SK-N-SH (cell line): ENCODE data around the gene COP1. TPM values are rescaled to one million over a fixed set of nuclear protein-coding genes. Genes with fewer than 3 reads are reported as not detected.

Source experiments
- CTCF ChIA-PET: fragments of 300-600, 350-600 bp; formaldehyde crosslinking; extraction: SDS; loops from one replicate; lab custom pipeline; 2021; lab: Yijun Ruan, JAX
- POLR2A ChIA-PET: fragments of 350-600 bp; sonication (Branson Sonifier 250); formaldehyde crosslinking; extraction: SDS; loops from one replicate; lab custom pipeline; 2020; ENCODE audit warnings: antibody characterized with exemption, inconsistent platforms; lab: Yijun Ruan, JAX
- DNase-seq: peaks from one replicate; pipeline ENCODE4 v3.0.0; 2012
- H2AFZ ChIP-seq: fragments of 200-600 bp; sonication (generic); 2 replicates; pipeline ENCODE4 v1.8.1; 2016; ENCODE audit warnings: antibody characterized with exemption, mild to moderate bottlenecking, low read depth
- H3F3A ChIP-seq: fragments of 200-600 bp; sonication (generic); replicated peaks from 2 replicates; pipeline ENCODE3; 2016; ENCODE audit warnings: antibody characterized with exemption, mild to moderate bottlenecking; ENCODE audit not compliant: insufficient read depth
- H3K27ac ChIP-seq, 2 experiments: fragments of 200-500 bp in 1 of 2; fragments of 200-600 bp in 1 of 2; sonication (Bioruptor generic) in 1 of 2; sonication (generic), shearing (Covaris generic) in 1 of 2; 2 replicates each; pipeline versions ENCODE4 v1.5.1 to v1.6.1; 2014 to 2016; ENCODE audit warnings: low read depth in 2 of 2, inconsistent platforms in 1 of 2, low read length in 1 of 2, mild to moderate bottlenecking in 1 of 2, mixed read lengths in 1 of 2
- H3K27me3 ChIP-seq: fragments of 200-600 bp; sonication (generic), shearing (Covaris generic); 2 replicates; pipeline ENCODE4 v1.6.1; 2016; ENCODE audit warnings: mixed run types; ENCODE audit not compliant: insufficient read depth
- H3K36me3 ChIP-seq, 2 experiments: fragments of 200-500 bp in 1 of 2; fragments of 200-600 bp in 1 of 2; sonication (Bioruptor generic) in 1 of 2; sonication (generic) in 1 of 2; replicated peaks in 1 of 2; 2 replicates each; pipeline versions ENCODE3 to v1.5.1; 2014 to 2016; ENCODE audit warnings: low read length in 1 of 2, mild to moderate bottlenecking in 1 of 2; ENCODE audit not compliant: insufficient read depth in 2 of 2, control insufficient read depth in 1 of 2
- H3K4me1 ChIP-seq, 2 experiments: fragments of 200-500 bp in 1 of 2; fragments of 200-600 bp in 1 of 2; sonication (Bioruptor generic) in 1 of 2; sonication (generic), shearing (Covaris generic) in 1 of 2; 2 replicates each; pipeline versions ENCODE4 v1.5.1 to v1.6.1; 2014 to 2016; ENCODE audit warnings: low read depth in 1 of 2, low read length in 1 of 2, mixed run types in 1 of 2; ENCODE audit not compliant: insufficient read depth in 2 of 2, control insufficient read depth in 1 of 2
- H3K4me2 ChIP-seq: fragments of 200-600 bp; sonication (generic), shearing (Covaris generic); 2 replicates; pipeline ENCODE4 v1.6.1; 2017; ENCODE audit warnings: mixed run types
- H3K4me3 ChIP-seq, 2 experiments: fragments of 200-500 bp in 1 of 2; fragments of 200-600 bp in 1 of 2; sonication (Bioruptor generic) in 1 of 2; sonication (generic), shearing (Covaris generic) in 1 of 2; 2 replicates each; pipeline versions ENCODE4 v1.5.1 to v1.8.1; 2014 to 2016; ENCODE audit warnings: low read depth in 2 of 2, inconsistent platforms in 1 of 2, low read length in 1 of 2, mild to moderate bottlenecking in 1 of 2, mixed read lengths in 1 of 2, moderate library complexity in 1 of 2
- H3K79me2 ChIP-seq: fragments of 200-600 bp; sonication (generic); 2 replicates; pipeline ENCODE4 v1.8.1; 2017; ENCODE audit warnings: mild to moderate bottlenecking; ENCODE audit not compliant: insufficient read depth
- H3K9ac ChIP-seq: fragments of 200-600 bp; sonication (generic); 2 replicates; pipeline ENCODE4 v1.6.1; 2017; ENCODE audit warnings: mixed run types
- H3K9me2 ChIP-seq: fragments of 200-600 bp; sonication (generic); 2 replicates; pipeline ENCODE4 v1.6.1; 2017; ENCODE audit warnings: mixed run types
- H3K9me3 ChIP-seq: fragments of 200-600 bp; sonication (generic); 2 replicates; pipeline ENCODE4 v1.6.1; 2017; ENCODE audit warnings: mixed run types, mild to moderate bottlenecking, moderate library complexity
- H4K20me1 ChIP-seq: fragments of 200-600 bp; sonication (generic); 2 replicates; pipeline ENCODE4 v1.6.1; 2017; ENCODE audit warnings: mild to moderate bottlenecking, mixed run types; ENCODE audit not compliant: insufficient read depth
- ELF1 ChIP-seq: IDR thresholded peaks from 2 replicates; pipeline ENCODE4 v1.4.0; 2012
- FOSL2 ChIP-seq: IDR thresholded peaks from 2 replicates; pipeline ENCODE4 v1.4.0; 2012; ENCODE audit warnings: low read depth, mild to moderate bottlenecking, moderate library complexity, borderline replicate concordance
- GATA2 ChIP-seq: sonication (generic); formaldehyde crosslinking; IDR thresholded peaks from 2 replicates; pipeline ENCODE4 v1.5.0; 2020; ENCODE audit warnings: mild to moderate bottlenecking, missing genetic modification reagents
- IRF3 ChIP-seq: fragments of 150-350 bp; IDR thresholded peaks from 2 replicates; pipeline ENCODE4 v1.6.1; 2016; ENCODE audit warnings: mild to moderate bottlenecking, low read depth, low read length
- JUND ChIP-seq: IDR thresholded peaks from 2 replicates; pipeline ENCODE4 v1.4.0; 2012
- MEF2A ChIP-seq: IDR thresholded peaks from 2 replicates; pipeline ENCODE4 v1.4.0; 2012; ENCODE audit warnings: low read depth, borderline replicate concordance
- NRF1 ChIP-seq: IDR thresholded peaks from 2 replicates; pipeline ENCODE4 v1.6.1; 2012; ENCODE audit warnings: low read depth, mild to moderate bottlenecking, low read length
- POLR2AphosphoS5 ChIP-seq: IDR thresholded peaks from 2 replicates; pipeline ENCODE4 v1.6.1; 2012; ENCODE audit warnings: low read depth, low read length
- RAD21 ChIP-seq: IDR thresholded peaks from 2 replicates; pipeline ENCODE4 v1.6.1; 2012; ENCODE audit warnings: mild to moderate bottlenecking, low read length
- RCOR1 ChIP-seq: fragments of 150-350 bp; IDR thresholded peaks from 2 replicates; pipeline ENCODE4 v1.6.1; 2017; ENCODE audit warnings: antibody characterized with exemption, low read length
- SMC3 ChIP-seq: IDR thresholded peaks from 2 replicates; pipeline ENCODE4 v1.6.1; 2012; ENCODE audit warnings: low read depth, low read length, improper control_type of control experiment
- TAF1 ChIP-seq: IDR thresholded peaks from 2 replicates; pipeline ENCODE4 v1.6.1; 2012; ENCODE audit warnings: low read depth, mild to moderate bottlenecking, low read length, moderate library complexity, borderline replicate concordance
- TCF12 ChIP-seq: IDR thresholded peaks from 2 replicates; pipeline ENCODE4 v1.4.0; 2012
- USF2 ChIP-seq: fragments of 150-350 bp; IDR thresholded peaks from 2 replicates; pipeline ENCODE4 v1.6.1; 2017; ENCODE audit warnings: antibody characterized with exemption, low read length, low read depth, borderline replicate concordance
- WGBS: methylation state at CpG from one replicate; pipeline ENCODE4 v1.1.6; 2017; ENCODE audit warnings: low lambda C conversion rate; 5-methylcytosine and 5-hydroxymethylcytosine counted together
- polyA plus RNA-seq, 3 experiments: library from polyadenylated mRNA; depleted of rRNA; stranded (reverse); fragments of >200 nt; gene quantifications; 2 replicates each; pipeline ENCODE4 v1.2.3, GENCODE V29; 2012
- TF ChIP-seq, protein P1 (sequence below): fragments of 200-600 bp; sonication (generic); IDR thresholded peaks from 2 replicates; pipeline ENCODE4 v1.6.1; 2017; ENCODE audit warnings: antibody characterized with exemption, mild to moderate bottlenecking, moderate library complexity
- TF ChIP-seq, protein P2 (sequence below): IDR thresholded peaks from 2 replicates; pipeline ENCODE4 v1.6.1; 2012; ENCODE audit warnings: mild to moderate bottlenecking, low read depth, low read length, moderate library complexity

Gene COP1
- polyA plus RNA-seq, 1 of the 3 experiments (the other 2 are of a cell fraction), result 10.3 TPM

DNA sequence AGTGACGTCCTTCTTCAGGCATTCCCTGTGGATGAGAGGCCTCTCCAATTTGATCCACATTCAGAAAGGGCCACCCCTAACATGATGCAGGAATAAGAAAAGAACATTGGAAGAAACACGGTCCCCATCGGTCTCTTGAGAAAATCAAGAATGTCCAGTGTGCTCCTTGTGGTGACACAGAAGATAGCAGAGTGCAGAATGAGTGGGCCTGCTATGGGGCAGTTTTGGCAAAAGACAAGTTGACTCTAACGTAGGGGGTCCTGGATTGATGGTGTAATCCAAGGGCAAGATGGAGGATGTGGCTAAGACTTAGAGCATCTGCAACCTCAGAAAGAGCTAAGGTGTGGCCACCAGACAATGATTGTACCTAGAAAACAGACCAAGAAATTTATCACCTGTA is 45.1 kb upstream of the COP1 start (continued):
- TF ChIP-seq USF2 (no peak), TCF12 (no peak), GATA2 (no peak), TAF1 (no peak)
- TF ChIP-seq, all 33 proteins: peak for 0

DNA sequence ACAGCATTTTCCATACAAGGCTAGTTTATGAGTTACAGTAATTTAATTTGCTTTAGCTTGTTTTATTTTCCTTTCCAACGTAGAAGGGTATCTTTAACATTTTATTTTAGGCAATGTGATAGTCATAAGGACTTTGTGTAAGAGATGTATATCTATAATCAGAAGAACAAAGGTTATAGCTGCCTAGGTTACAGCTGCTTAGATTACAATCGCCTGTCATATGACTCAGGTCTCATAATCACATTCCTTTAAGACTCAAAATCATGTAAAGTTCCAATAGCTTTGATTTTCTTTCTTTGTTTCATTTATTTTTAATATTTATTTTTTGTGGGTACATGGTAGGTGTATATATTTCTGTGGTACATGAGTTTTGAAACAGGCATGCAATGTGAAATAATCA is 37.8 kb upstream of the COP1 start:
- no peak overlapping the region for H2AFZ ChIP-seq
- POLR2A ChIA-PET, result no interaction called here
- H3K4me3 ChIP-seq, result no peak overlapping the region
- H3K79me2 ChIP-seq, result no peaks in the 10 kb centered on the region
- H3K27me3 ChIP-seq, result no peaks in the 10 kb centered on the region
- H3K9me3 ChIP-seq, result no peaks in the 10 kb centered on the region
- no peak overlapping the region for H3K27ac ChIP-seq
- H3K4me1 ChIP-seq, result 0 out of 4 replicates have a peak, but pooled peaks cover 0 to 4% of the 10 kb centered on the region in 2 experiments
- CTCF ChIA-PET, result interaction anchor here (1.3 kb wide), 1 partner anchor 23 kb away, joined by 3 read pairs; no protein-coding TSS in a partner anchor
- DNase-seq, result no peak
- no peak for TF ChIP-seq RCOR1
- TF ChIP-seq RAD21, result no peak
- TF ChIP-seq, protein P1, sequence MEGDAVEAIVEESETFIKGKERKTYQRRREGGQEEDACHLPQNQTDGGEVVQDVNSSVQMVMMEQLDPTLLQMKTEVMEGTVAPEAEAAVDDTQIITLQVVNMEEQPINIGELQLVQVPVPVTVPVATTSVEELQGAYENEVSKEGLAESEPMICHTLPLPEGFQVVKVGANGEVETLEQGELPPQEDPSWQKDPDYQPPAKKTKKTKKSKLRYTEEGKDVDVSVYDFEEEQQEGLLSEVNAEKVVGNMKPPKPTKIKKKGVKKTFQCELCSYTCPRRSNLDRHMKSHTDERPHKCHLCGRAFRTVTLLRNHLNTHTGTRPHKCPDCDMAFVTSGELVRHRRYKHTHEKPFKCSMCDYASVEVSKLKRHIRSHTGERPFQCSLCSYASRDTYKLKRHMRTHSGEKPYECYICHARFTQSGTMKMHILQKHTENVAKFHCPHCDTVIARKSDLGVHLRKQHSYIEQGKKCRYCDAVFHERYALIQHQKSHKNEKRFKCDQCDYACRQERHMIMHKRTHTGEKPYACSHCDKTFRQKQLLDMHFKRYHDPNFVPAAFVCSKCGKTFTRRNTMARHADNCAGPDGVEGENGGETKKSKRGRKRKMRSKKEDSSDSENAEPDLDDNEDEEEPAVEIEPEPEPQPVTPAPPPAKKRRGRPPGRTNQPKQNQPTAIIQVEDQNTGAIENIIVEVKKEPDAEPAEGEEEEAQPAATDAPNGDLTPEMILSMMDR, result no peak
- TF ChIP-seq FOSL2, result no peak
- TF ChIP-seq, protein P2, sequence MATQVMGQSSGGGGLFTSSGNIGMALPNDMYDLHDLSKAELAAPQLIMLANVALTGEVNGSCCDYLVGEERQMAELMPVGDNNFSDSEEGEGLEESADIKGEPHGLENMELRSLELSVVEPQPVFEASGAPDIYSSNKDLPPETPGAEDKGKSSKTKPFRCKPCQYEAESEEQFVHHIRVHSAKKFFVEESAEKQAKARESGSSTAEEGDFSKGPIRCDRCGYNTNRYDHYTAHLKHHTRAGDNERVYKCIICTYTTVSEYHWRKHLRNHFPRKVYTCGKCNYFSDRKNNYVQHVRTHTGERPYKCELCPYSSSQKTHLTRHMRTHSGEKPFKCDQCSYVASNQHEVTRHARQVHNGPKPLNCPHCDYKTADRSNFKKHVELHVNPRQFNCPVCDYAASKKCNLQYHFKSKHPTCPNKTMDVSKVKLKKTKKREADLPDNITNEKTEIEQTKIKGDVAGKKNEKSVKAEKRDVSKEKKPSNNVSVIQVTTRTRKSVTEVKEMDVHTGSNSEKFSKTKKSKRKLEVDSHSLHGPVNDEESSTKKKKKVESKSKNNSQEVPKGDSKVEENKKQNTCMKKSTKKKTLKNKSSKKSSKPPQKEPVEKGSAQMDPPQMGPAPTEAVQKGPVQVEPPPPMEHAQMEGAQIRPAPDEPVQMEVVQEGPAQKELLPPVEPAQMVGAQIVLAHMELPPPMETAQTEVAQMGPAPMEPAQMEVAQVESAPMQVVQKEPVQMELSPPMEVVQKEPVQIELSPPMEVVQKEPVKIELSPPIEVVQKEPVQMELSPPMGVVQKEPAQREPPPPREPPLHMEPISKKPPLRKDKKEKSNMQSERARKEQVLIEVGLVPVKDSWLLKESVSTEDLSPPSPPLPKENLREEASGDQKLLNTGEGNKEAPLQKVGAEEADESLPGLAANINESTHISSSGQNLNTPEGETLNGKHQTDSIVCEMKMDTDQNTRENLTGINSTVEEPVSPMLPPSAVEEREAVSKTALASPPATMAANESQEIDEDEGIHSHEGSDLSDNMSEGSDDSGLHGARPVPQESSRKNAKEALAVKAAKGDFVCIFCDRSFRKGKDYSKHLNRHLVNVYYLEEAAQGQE, result no peak
- no peak for TF ChIP-seq NRF1
- TF ChIP-seq POLR2AphosphoS5, result no peak
- TF ChIP-seq SMC3, result no peak
- no peak for TF ChIP-seq ELF1
- TF ChIP-seq MEF2A, result no peak
- TF ChIP-seq JUND, result no peak
- TF ChIP-seq IRF3, result no peak
- WGBS, result 17% methylated on average over 2 of the region's 2 CpGs
- H3K9me2 ChIP-seq, result no peaks in the 10 kb centered on the region
- no peaks in the 10 kb centered on the region for H3F3A ChIP-seq
- H4K20me1 ChIP-seq, result no peaks in the 10 kb centered on the region
- no peak overlapping the region for H3K9ac ChIP-seq
- no peak overlapping the region for H3K4me2 ChIP-seq
- H3K36me3 ChIP-seq, result no peaks in the 10 kb centered on the region
